B cell (primary cell): ENCODE measurements around the gene H1-8. TPM values are rescaled to one million over a fixed set of nuclear protein-coding genes. Genes with fewer than 3 reads are reported as not detected.

Experiments
- ATAC-seq: fragments of 200-7000 bp; cut with Tn5 transposase; one replicate; pipeline ENCODE4 v1.10.0; 2021; ENCODE audit warnings: low read depth, mild to moderate bottlenecking, moderate number of reproducible peaks, moderate library complexity
- CTCF ChIA-PET: fragments of 350-600 bp; sonication (Branson Sonifier 250); formaldehyde crosslinking; loops from one replicate; lab custom pipeline; 2021; ENCODE audit warnings: antibody characterized with exemption, inconsistent platforms; lab: Charles Lee
- POLR2A ChIA-PET: fragments of 350-600 bp; sonication (Branson Sonifier 250); formaldehyde crosslinking; loops from one replicate; lab custom pipeline; 2021; ENCODE audit warnings: antibody characterized with exemption; lab: Charles Lee
- DNase-seq: peaks from one replicate; pipeline ENCODE4 v3.0.0; 2013
- H2AFZ ChIP-seq: 2 replicates; pipeline ENCODE4 v1.6.1; 2012; ENCODE audit warnings: mild to moderate bottlenecking, low read depth, low read length; ENCODE audit not compliant: insufficient read depth, poor library complexity, severe bottlenecking
- H3K27ac ChIP-seq, 2 donors: 1 replicate in 1 of 2; 2 replicates in 1 of 2; pipeline ENCODE4 v1.5.1; 2012 to 2013; ENCODE audit warnings: low read length in 2 of 2, mild to moderate bottlenecking in 2 of 2, moderate library complexity in 1 of 2
- H3K27me3 ChIP-seq, 4 experiments: fragments of 200-600 bp in 1 of 4; sonication (generic) in 1 of 4; replicated peaks in 1 of 4; 1 replicate in 2 of 4; 2 replicates in 2 of 4; pipeline versions ENCODE4 v1.6.1 to v1.7.0; 2013 to 2016; ENCODE audit warnings: low read length in 3 of 4, mild to moderate bottlenecking in 2 of 4, mixed read lengths in 1 of 4, moderate library complexity in 1 of 4; ENCODE audit not compliant: insufficient read depth in 4 of 4, control insufficient read depth in 3 of 4; ENCODE audit errors: control extremely low read depth in 1 of 4
- H3K36me3 ChIP-seq, 2 experiments: replicated peaks in 1 of 2; 1 replicate in 1 of 2; 2 replicates in 1 of 2; pipeline versions ENCODE4 v1.6.1 to v1.7.1; 2013; ENCODE audit warnings: low read length in 1 of 2; ENCODE audit not compliant: insufficient read depth in 2 of 2, control insufficient read depth in 1 of 2; ENCODE audit errors: control extremely low read depth in 1 of 2, extremely low read depth in 1 of 2
- H3K4me1 ChIP-seq, 2 donors: fragments of 200-600 bp in 1 of 2; sonication (generic) in 1 of 2; 1 replicate in 1 of 2; 2 replicates in 1 of 2; pipeline versions ENCODE4 v1.5.1 to v1.6.1; 2013 to 2017; ENCODE audit warnings: low read length in 2 of 2; ENCODE audit not compliant: control insufficient read depth in 2 of 2, insufficient read depth in 2 of 2
- H3K4me2 ChIP-seq: replicated peaks from 2 replicates; pipeline ENCODE3; 2012; ENCODE audit warnings: mild to moderate bottlenecking, low read depth, low read length; ENCODE audit not compliant: poor library complexity, severe bottlenecking
- H3K4me3 ChIP-seq, 5 experiments: fragments of 200-600 bp in 1 of 5; sonication (generic) in 1 of 5; 1 replicate in 3 of 5; 2 replicates in 2 of 5; pipeline versions ENCODE4 v1.5.1 to v1.7.0; 2011 to 2016; ENCODE audit warnings: low read length in 4 of 5, mild to moderate bottlenecking in 4 of 5, low read depth in 2 of 5, control low read depth in 1 of 5, moderate library complexity in 1 of 5; ENCODE audit not compliant: insufficient read depth in 1 of 5; ENCODE audit errors: control extremely low read depth in 1 of 5, extremely low read depth in 1 of 5
- H3K79me2 ChIP-seq: fragments of 200-600 bp; sonication (generic); one replicate; pipeline ENCODE4 v1.6.0; 2016; ENCODE audit warnings: low read length; ENCODE audit not compliant: control insufficient read depth, insufficient read depth
- H3K9ac ChIP-seq: fragments of 200-600 bp; sonication (generic); 2 replicates; pipeline ENCODE4 v1.6.1; 2017; ENCODE audit warnings: mild to moderate bottlenecking, low read length, moderate library complexity
- H3K9me3 ChIP-seq, 3 donors: one replicate each; pipeline versions ENCODE4 v1.6.1 to v1.7.1; 2013; ENCODE audit warnings: low read length in 2 of 3; ENCODE audit not compliant: control insufficient read depth in 2 of 3, insufficient read depth in 1 of 3; ENCODE audit errors: control extremely low read depth in 1 of 3
- H4K20me1 ChIP-seq: 2 replicates; pipeline ENCODE4 v1.6.0; 2012; ENCODE audit warnings: mild to moderate bottlenecking, low read length; ENCODE audit not compliant: insufficient read depth, control insufficient read depth, poor library complexity, severe bottlenecking
- H3K27ac Mint-ChIP-seq: one replicate; pipeline ENCODE4 v1.8.0; 2021; ENCODE audit warnings: mixed read lengths
- H3K27me3 Mint-ChIP-seq: one replicate; pipeline ENCODE4 v1.8.0; 2021; ENCODE audit warnings: mixed read lengths
- H3K4me1 Mint-ChIP-seq: one replicate; pipeline ENCODE4 v1.8.0; 2021; ENCODE audit warnings: mixed read lengths
- H3K4me3 Mint-ChIP-seq: one replicate; pipeline ENCODE4 v1.8.0; 2021; ENCODE audit warnings: mixed read lengths
- H3K9me3 Mint-ChIP-seq: one replicate; pipeline ENCODE4 v1.8.0; 2022; ENCODE audit warnings: mixed read lengths; ENCODE audit not compliant: insufficient read depth
- EZH2 ChIP-seq: IDR thresholded peaks from 2 replicates; pipeline ENCODE4 v1.6.1; 2012; ENCODE audit warnings: borderline replicate concordance, low read depth, mild to moderate bottlenecking, moderate library complexity, low read length; ENCODE audit not compliant: insufficient read depth, poor library complexity, severe bottlenecking
- WGBS: methylation state at CpG from one replicate; pipeline ENCODE4 v1.1.5; 2013; ENCODE audit warnings: missing lambda C conversion rate; ENCODE audit not compliant: insufficient coverage; 5-methylcytosine and 5-hydroxymethylcytosine counted together
- intact Hi-C: fragments of 100-400 bp; cut with micrococcal nuclease; formaldehyde crosslinking; loops from one replicate; pipeline ENCODE4 v1.10.0; 2022
- polyA plus RNA-seq: library from polyadenylated mRNA; depleted of rRNA; stranded (reverse); fragments of >200 nt; gene quantifications from 2 replicates; pipeline ENCODE4 v1.2.3, GENCODE V29; 2012
- total RNA-seq, 2 donors: library from RNA; stranded (reverse); fragments of 120-200 nt in 1 of 2; gene quantifications; 1 replicate in 1 of 2; 2 replicates in 1 of 2; pipeline versions ENCODE4 v1.2.3 to v1.2.4, GENCODE V29; 2013 to 2022
- TF ChIP-seq, protein P1 (sequence below): fragments of 200-600 bp; IDR thresholded peaks from one replicate; pipeline ENCODE4 v1.8.0; 2022; ENCODE audit warnings: antibody characterized with exemption, mild to moderate bottlenecking

Gene H1-8
- total and polyA plus RNA-seq, 2 donors (not counting 1 experiment from before 2014, with no cell fraction given): not detected

- H3K9ac ChIP-seq: no peak overlapping the region
- H3K27ac Mint-ChIP-seq: no peak overlapping the region
- H2AFZ ChIP-seq: peak overlapping the region; percentile 3
Observed at GRCh38 chr3:129553719-129554118, 10.7 kb downstream of the H1-8 start.

More at GRCh38 chr3:129553719-129554118, 10.7 kb downstream of the H1-8 start:
- no peaks in the 10 kb centered on the region for H3K9me3 ChIP-seq
- intact Hi-C loops: no loop called here
- no peak overlapping the region for H3K4me3 ChIP-seq
- Mint-ChIP-seq H3K4me1 (peaks cover 11% of the 10 kb centered on the region), H3K27me3 (peaks cover 16% of the 10 kb centered on the region), H3K4me3 (no peak overlapping the region), H3K9me3 (no peaks in the 10 kb centered on the region)
- no peaks in the 10 kb centered on the region for H3K79me2 ChIP-seq
- peaks cover 0 to 3% of the 10 kb centered on the region in 2 donors for H3K4me1 ChIP-seq
- no peaks in the 10 kb centered on the region for H3K36me3 ChIP-seq
- no peak for ATAC-seq
- WGBS: 36% methylated on average over 13 of the region's 15 CpGs
- H3K27me3 ChIP-seq: peaks cover 0 to 28% (median 2%) of the 10 kb centered on the region in 4 experiments
- CTCF ChIA-PET: interaction anchor here (1.3 to 1.6 kb wide), 3 partner anchors 28 to 271 kb away, joined by 4 read pairs; no protein-coding TSS in a partner anchor
- TF ChIP-seq EZH2: no peak
- TF ChIP-seq, protein P1, sequence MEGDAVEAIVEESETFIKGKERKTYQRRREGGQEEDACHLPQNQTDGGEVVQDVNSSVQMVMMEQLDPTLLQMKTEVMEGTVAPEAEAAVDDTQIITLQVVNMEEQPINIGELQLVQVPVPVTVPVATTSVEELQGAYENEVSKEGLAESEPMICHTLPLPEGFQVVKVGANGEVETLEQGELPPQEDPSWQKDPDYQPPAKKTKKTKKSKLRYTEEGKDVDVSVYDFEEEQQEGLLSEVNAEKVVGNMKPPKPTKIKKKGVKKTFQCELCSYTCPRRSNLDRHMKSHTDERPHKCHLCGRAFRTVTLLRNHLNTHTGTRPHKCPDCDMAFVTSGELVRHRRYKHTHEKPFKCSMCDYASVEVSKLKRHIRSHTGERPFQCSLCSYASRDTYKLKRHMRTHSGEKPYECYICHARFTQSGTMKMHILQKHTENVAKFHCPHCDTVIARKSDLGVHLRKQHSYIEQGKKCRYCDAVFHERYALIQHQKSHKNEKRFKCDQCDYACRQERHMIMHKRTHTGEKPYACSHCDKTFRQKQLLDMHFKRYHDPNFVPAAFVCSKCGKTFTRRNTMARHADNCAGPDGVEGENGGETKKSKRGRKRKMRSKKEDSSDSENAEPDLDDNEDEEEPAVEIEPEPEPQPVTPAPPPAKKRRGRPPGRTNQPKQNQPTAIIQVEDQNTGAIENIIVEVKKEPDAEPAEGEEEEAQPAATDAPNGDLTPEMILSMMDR: no peak
- DNase-seq: no peak
- POLR2A ChIA-PET: interaction anchor here (0.6 kb wide), 1 partner anchor 77 kb away, joined by 4 read pairs; no protein-coding TSS in a partner anchor
- H3K27ac ChIP-seq: no peak overlapping the region
- H3K4me2 ChIP-seq: peak overlapping the region; percentile 13
- H4K20me1 ChIP-seq: no peaks in the 10 kb centered on the region
